HepG2 (cell line): Measurements from ENCODE around the gene TMEM129. TPM values are rescaled to one million over a fixed set of nuclear protein-coding genes. Genes with fewer than 3 reads are reported as not detected.
A peak's percentile ranks its signal among the peaks of the same experiment; 100 is the strongest.

Source experiments
- ATF5 ChIP-seq: sonication (generic); formaldehyde crosslinking; IDR thresholded peaks from 2 replicates; pipeline ENCODE4 v1.4.0; 2020; ENCODE audit warnings: mild to moderate bottlenecking, low read depth, missing genetic modification reagents
- DBP ChIP-seq: sonication (generic); formaldehyde crosslinking; IDR thresholded peaks from 2 replicates; pipeline ENCODE4 v1.4.0; 2020; ENCODE audit warnings: missing genetic modification reagents; ENCODE audit errors: not compliant biosample characterization
- FOXO1 ChIP-seq: sonication (generic); formaldehyde crosslinking; IDR thresholded peaks from 2 replicates; pipeline ENCODE4 v1.4.0; 2020; ENCODE audit warnings: missing genetic modification reagents
- GATAD2A ChIP-seq: IDR thresholded peaks from 2 replicates; pipeline ENCODE4 v1.6.1; 2016
- HINFP ChIP-seq: sonication (generic); formaldehyde crosslinking; IDR thresholded peaks from 2 replicates; pipeline ENCODE4 v1.4.0; 2020; ENCODE audit warnings: low read depth, mild to moderate bottlenecking, missing genetic modification reagents
- KLF12 ChIP-seq: sonication (generic); formaldehyde crosslinking; IDR thresholded peaks from 2 replicates; pipeline ENCODE4 v1.4.0; 2020; ENCODE audit warnings: missing genetic modification reagents, borderline replicate concordance
- MAFG ChIP-seq: sonication (generic); formaldehyde crosslinking; IDR thresholded peaks from 2 replicates; pipeline ENCODE4 v1.5.1; 2020; ENCODE audit warnings: mild to moderate bottlenecking, missing genetic modification reagents
- MED1 ChIP-seq: sonication (generic); formaldehyde crosslinking; IDR thresholded peaks from 2 replicates; pipeline ENCODE4 v1.4.0; 2020; ENCODE audit warnings: missing genetic modification reagents
- NAIF1 ChIP-seq: sonication (generic); formaldehyde crosslinking; IDR thresholded peaks from 2 replicates; pipeline ENCODE4 v1.5.0; 2020; ENCODE audit warnings: mild to moderate bottlenecking, missing genetic modification reagents, borderline replicate concordance
- PHF20 ChIP-seq: sonication (generic); formaldehyde crosslinking; IDR thresholded peaks from 2 replicates; pipeline ENCODE4 v1.5.0; 2020; ENCODE audit warnings: mild to moderate bottlenecking, missing genetic modification reagents
- REL ChIP-seq: sonication (generic); formaldehyde crosslinking; conservative IDR thresholded peaks from 2 replicates; pipeline ENCODE4 v1.8.0; 2022; ENCODE audit warnings: mild to moderate bottlenecking, missing genetic modification reagents, moderate library complexity
- RFXAP ChIP-seq: sonication (generic); formaldehyde crosslinking; IDR thresholded peaks from 2 replicates; pipeline ENCODE4 v1.4.0; 2020; ENCODE audit warnings: missing genetic modification reagents, borderline replicate concordance
- SNAPC2 ChIP-seq: sonication (generic); formaldehyde crosslinking; IDR thresholded peaks from 2 replicates; pipeline ENCODE4 v1.8.1; 2022; ENCODE audit warnings: mild to moderate bottlenecking, missing genetic modification reagents
- TFDP2 ChIP-seq: sonication (generic); formaldehyde crosslinking; IDR thresholded peaks from 2 replicates; pipeline ENCODE4 v1.4.0; 2020; ENCODE audit warnings: missing genetic modification reagents
- THAP11 ChIP-seq: IDR thresholded peaks from 2 replicates; pipeline ENCODE4 v1.6.1; 2016; ENCODE audit warnings: missing biosample characterization, missing genetic modification reagents
- ZBTB10 ChIP-seq: sonication (generic); formaldehyde crosslinking; IDR thresholded peaks from 2 replicates; pipeline ENCODE4 v1.4.0; 2020; ENCODE audit warnings: missing genetic modification reagents, borderline replicate concordance
- ZBTB2 ChIP-seq: sonication (generic); formaldehyde crosslinking; IDR thresholded peaks from 2 replicates; pipeline ENCODE4 v1.8.0; 2022; ENCODE audit warnings: low read depth, missing genetic modification reagents
- ZNF180 ChIP-seq: sonication (generic); formaldehyde crosslinking; IDR thresholded peaks from 2 replicates; pipeline ENCODE4 v1.4.0; 2020; ENCODE audit warnings: low read depth, missing genetic modification reagents, borderline replicate concordance
- ZNF326 ChIP-seq: sonication (generic); formaldehyde crosslinking; IDR thresholded peaks from 2 replicates; pipeline ENCODE4 v1.4.0; 2020; ENCODE audit warnings: missing genetic modification reagents, borderline replicate concordance
- ZNF747 ChIP-seq: sonication (generic); formaldehyde crosslinking; IDR thresholded peaks from 2 replicates; pipeline ENCODE4 v1.8.1; 2023; ENCODE audit warnings: missing genetic modification reagents, mild to moderate bottlenecking, borderline replicate concordance
- ZNF772 ChIP-seq: sonication (generic); formaldehyde crosslinking; IDR thresholded peaks from 2 replicates; pipeline ENCODE4 v1.5.0; 2020; ENCODE audit warnings: mild to moderate bottlenecking, missing genetic modification reagents
- polyA plus RNA-seq, 8 experiments: library from polyadenylated mRNA; depleted of rRNA in 3 of 8; stranded (reverse) in 7 of 8; unstranded in 1 of 8; fragments of >200 nt; fragmentation: Illumina TruSeq in 4 of 8; extraction: Trizol in 4 of 8; gene quantifications; 2 replicates each; pipeline versions ENCODE4 v1.2.1 to v1.2.3, GENCODE V29; 2011 to 2016; ENCODE audit warnings: low read depth in 4 of 8, missing spikeins in 1 of 8, mixed read lengths in 1 of 8; ENCODE audit not compliant: insufficient read depth in 1 of 8
- total RNA-seq, 5 experiments: library from RNA; depleted of rRNA; stranded (reverse); fragments of >200 nt; fragmentation: Illumina TruSeq; extraction: Trizol; gene quantifications; 2 replicates each; pipeline ENCODE4 v1.2.3, GENCODE V29; 2016; ENCODE audit warnings: low read depth in 1 of 5

The TMEM129 gene
- total and polyA plus RNA-seq, 2 of the 13 experiments (the other 11 are each of a cell fraction or from before 2014, with no cell fraction given): 19.0 to 25.8 TPM

- TF ChIP-seq ZBTB10 (peak; percentile 81; the same call in 1 of the 2 replicates), THAP11 (CRISPR knock-in tag) (0 out of 2 replicates have a peak, but pooled peaks have one; percentile 25), ATF5 (CRISPR knock-in tag) (no peak), ZNF772 (CRISPR knock-in tag) (0 out of 2 replicates have a peak, but pooled peaks have one; percentile 19), ZBTB2 (CRISPR knock-in tag) (no peak), DBP (no peak), ZNF180 (no peak), PHF20 (CRISPR knock-in tag) (no peak), SNAPC2 (CRISPR knock-in tag) (peak; percentile 62; the same call in 1 of the 2 replicates), FOXO1 (CRISPR knock-in tag) (peak; percentile 50; the same call in 1 of the 2 replicates), MED1 (CRISPR knock-in tag) (peak; percentile 82), MAFG (CRISPR knock-in tag) (no peak), RFXAP (CRISPR knock-in tag) (peak; percentile 19; the same call in 1 of the 2 replicates), HINFP (CRISPR knock-in tag) (no peak), GATAD2A (peak; percentile 41; the same call in 1 of the 2 replicates), REL (CRISPR knock-in tag) (no peak), NAIF1 (CRISPR knock-in tag) (0 out of 2 replicates have a peak, but pooled peaks have one; percentile 17), ZNF747 (CRISPR knock-in tag) (peak; percentile 73; the same call in 1 of the 2 replicates), KLF12 (CRISPR knock-in tag) (0 out of 2 replicates have a peak, but pooled peaks have one; percentile 20), ZNF326 (CRISPR knock-in tag) (peak; percentile 72), TFDP2 (CRISPR knock-in tag) (peak; percentile 50; the same call in 1 of the 2 replicates)
Measured at GRCh38 chr4:1768367-1769034, 47.4 kb upstream of the TMEM129 start (continued).
